HUES64 (cell line): ENCODE measurements around the gene CAMSAP2.

Experiments used
- H3K27ac ChIP-seq: 2 replicates; pipeline ENCODE4 v1.7.0; 2013; ENCODE audit warnings: low read depth, low read length, inconsistent platforms
- H3K27me3 ChIP-seq: 2 replicates; pipeline ENCODE4 v1.6.1; 2013; ENCODE audit warnings: mild to moderate bottlenecking, low read length; ENCODE audit not compliant: insufficient read depth
- H3K36me3 ChIP-seq: 2 replicates; pipeline ENCODE4 v1.6.1; 2013; ENCODE audit warnings: mild to moderate bottlenecking, low read length; ENCODE audit not compliant: insufficient read depth
- H3K4me1 ChIP-seq: 2 replicates; pipeline ENCODE4 v1.6.1; 2013; ENCODE audit warnings: mild to moderate bottlenecking, low read length, moderate library complexity; ENCODE audit not compliant: insufficient read depth
- H3K4me3 ChIP-seq: 2 replicates; pipeline ENCODE4 v1.5.1; 2013; ENCODE audit warnings: mild to moderate bottlenecking, low read length, moderate library complexity
- H3K9ac ChIP-seq: 2 replicates; pipeline ENCODE4 v1.6.1; 2013; ENCODE audit warnings: mild to moderate bottlenecking, low read depth, low read length
- H3K9me3 ChIP-seq: 2 replicates; pipeline ENCODE4 v1.6.1; 2013; ENCODE audit warnings: low read depth, low read length; ENCODE audit not compliant: insufficient read depth
- WGBS: fragments of 150-250, 120-280 bp; methylation state at CpG from one replicate; pipeline ENCODE4 v1.1.7; 2013; ENCODE audit warnings: missing lambda C conversion rate; 5-methylcytosine and 5-hydroxymethylcytosine counted together

CAMSAP2 gene

DNA sequence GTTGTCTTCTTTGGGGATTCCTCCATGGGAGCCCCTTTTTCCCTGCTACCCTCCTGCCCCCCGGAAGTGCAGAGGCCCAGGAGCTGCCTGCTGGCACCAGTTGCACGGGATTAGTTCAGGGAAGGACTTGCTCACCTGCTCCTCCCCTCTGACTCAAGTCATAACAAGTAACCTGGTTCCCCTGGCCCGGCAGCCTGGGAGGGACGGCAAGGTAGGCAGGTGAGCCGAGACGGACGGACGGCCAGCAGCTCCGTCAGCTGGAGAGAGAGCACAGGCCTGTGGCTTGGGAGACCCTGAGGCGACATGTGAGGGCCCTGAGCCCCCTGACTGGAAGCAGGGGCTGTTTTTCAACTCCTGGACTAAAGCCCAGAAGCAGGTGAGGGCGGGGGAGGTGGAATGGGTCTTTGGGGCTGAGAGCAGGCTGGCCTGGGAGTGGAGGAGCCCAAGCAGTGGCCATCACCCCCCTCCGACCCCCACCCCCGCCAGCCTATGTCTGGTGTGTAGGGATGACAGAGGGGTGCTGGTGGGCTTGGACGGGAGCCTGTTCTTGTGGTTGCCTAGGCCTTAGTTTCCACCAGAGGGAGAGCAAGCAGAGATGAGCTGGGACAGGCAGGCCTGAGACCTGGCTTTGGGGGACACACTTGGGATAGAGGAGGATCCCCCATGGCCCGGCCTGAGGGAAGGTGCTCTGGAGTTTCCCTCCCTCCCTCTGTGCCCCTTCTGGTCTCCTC lies 156.2 kb downstream of the CAMSAP2 start, which contains the start of gene INAVA:
INAVA (plus strand) TSS at position 189 of the 731 bp plus-strand sequence. CDS start 3,501 bp downstream, outside the sequence.
- Histone ChIP-seq H3K27me3 (no peaks in the 10 kb centered on the region), H3K9me3 (no peaks in the 10 kb centered on the region), H3K9ac (peak within 1 kb of the TSS; percentile 33), H3K27ac (peak within 1 kb of the TSS; percentile 41), H3K4me3 (peak within 1 kb of the TSS; percentile 84), H3K36me3 (peaks cover 26% of the 10 kb centered on the region), H3K4me1 (peaks cover 55% of the 10 kb centered on the region)
- 78% methylated on average over 15 of the region's 15 CpGs for WGBS

GRCh38 chr1:200895443-200895789 lies 156.7 kb downstream of the CAMSAP2 start:
- Histone ChIP-seq H3K9me3 (no peaks in the 10 kb centered on the region), H3K27ac (no peak overlapping the region), H3K9ac (peak overlapping the region; percentile 33; the same call in 1 of the 2 replicates), H3K4me3 (no peak overlapping the region), H3K36me3 (peaks cover 32% of the 10 kb centered on the region), H3K4me1 (peaks cover 55% of the 10 kb centered on the region), H3K27me3 (no peaks in the 10 kb centered on the region)
- WGBS = 79% methylated on average over 8 of the region's 8 CpGs

DNA sequence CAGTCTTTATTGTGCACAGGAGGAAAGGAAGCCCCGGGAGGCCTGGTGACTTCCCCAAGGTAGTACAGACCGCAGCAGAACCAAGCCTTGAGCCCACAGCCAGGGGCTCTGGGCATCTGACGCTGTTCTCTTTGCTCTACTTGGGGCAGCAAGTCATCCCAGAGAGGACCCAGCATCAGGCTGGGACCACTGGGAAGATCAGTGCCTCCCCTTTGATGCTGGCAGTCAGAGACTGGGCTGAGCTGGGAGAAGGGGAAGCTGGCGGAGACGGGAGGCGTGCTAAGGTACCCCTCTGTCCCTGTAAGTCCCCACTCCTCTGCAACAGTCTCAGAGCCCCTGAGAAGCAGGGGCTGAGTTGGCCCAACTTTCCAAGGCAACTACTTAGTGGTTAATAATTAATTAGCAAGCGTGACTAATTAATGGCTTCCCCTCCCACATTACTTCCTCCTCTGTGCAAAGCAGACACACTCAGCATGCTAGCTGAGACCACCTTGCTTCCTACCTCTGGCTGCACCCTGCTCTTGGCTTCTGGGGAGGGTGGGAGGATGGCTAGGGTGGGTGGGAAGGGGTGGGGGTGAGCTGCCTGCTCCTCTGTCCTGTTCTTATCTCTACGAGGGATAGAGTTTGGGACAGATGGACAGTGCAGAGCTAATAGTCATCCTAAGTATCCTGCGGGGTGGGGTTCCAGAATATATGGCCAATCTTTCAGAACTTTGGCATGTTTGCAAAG lies 157.3 kb downstream of the CAMSAP2 start:
- Histone ChIP-seq H3K9me3 (no peaks in the 10 kb centered on the region), H3K4me3 (no peak overlapping the region), H3K36me3 (peaks cover 37% of the 10 kb centered on the region), H3K27ac (no peak overlapping the region), H3K27me3 (no peaks in the 10 kb centered on the region), H3K4me1 (peaks cover 55% of the 10 kb centered on the region), H3K9ac (peak overlapping the region; percentile 33; the same call in 1 of the 2 replicates)
- WGBS = 76% methylated on average over 6 of the region's 9 CpGs

DNA sequence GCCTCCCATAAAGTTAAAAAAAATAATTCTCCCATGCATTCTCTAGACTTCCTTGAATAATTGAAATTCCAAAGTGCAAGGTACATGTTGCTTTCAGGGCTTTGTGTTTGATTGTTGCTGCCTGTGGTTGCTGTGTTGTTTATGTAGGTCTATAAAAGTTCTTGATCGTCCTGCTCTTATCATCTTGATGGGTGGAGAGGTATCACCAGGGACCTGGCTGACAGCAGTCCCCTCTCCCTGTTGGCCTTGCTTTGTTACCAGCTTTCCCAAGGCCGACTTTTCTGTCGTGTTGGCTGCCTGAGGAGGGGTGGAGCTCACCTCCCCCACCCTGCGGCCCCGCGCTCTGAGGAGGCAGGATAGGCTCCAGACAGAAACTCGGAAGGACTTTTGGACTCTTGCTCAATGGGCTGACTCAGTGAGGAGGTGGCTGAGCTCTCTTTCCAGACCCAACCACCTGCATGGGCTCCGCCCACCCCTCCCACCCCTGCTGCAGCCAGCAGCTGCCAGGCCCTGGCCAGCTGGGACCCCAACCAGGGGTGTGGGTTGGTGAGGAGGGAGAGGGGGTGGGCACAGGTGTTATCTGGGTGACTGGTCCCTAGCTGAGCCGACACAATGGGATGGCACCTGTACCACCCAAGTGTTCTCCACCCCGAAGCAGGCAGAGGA lies 158.0 kb downstream of the CAMSAP2 start:
- peaks cover 44% of the 10 kb centered on the region for H3K36me3 ChIP-seq
- no peak overlapping the region for H3K27ac ChIP-seq

GRCh38 chr1:200897259-200897658 lies 158.6 kb downstream of the CAMSAP2 start:
- no peaks in the 10 kb centered on the region for H3K27me3 ChIP-seq
- peaks cover 50% of the 10 kb centered on the region for H3K36me3 ChIP-seq
- no peak overlapping the region for H3K4me3 ChIP-seq
- 0 out of 2 replicates have a peak overlapping the region, but pooled peaks have one; percentile 25 for H3K27ac ChIP-seq
- no peaks in the 10 kb centered on the region for H3K9me3 ChIP-seq
- H3K4me1 ChIP-seq = peaks cover 55% of the 10 kb centered on the region
- H3K9ac ChIP-seq = no peak overlapping the region
- 93% methylated on average over 5 of the region's 5 CpGs for WGBS

More for the DNA sequence above, 158.0 kb downstream of the CAMSAP2 start:
- Histone ChIP-seq H3K4me1 (peaks cover 55% of the 10 kb centered on the region), H3K4me3 (no peak overlapping the region), H3K9ac (peak overlapping the region; percentile 40; the same call in 1 of the 2 replicates), H3K27me3 (no peaks in the 10 kb centered on the region), H3K9me3 (no peaks in the 10 kb centered on the region)
- WGBS = 59% methylated on average over 9 of the region's 10 CpGs

DNA sequence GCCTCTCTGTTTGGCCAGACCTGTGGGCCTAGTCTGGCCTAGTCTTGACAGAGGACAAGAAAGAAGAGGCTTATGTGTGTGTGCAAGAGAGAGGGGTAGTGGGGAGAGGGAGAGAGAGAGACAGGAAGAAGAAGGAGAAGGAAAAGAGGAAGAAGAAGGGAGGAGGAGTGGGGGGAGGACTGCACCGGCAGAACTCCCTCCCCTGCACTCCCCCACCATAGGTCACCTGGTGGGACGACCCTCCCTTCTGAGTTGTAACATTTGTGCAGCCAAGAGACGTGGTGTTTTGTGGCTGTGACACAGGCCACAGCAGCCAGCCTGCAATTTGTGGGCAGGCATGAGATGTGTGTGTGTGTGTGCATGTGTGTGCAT lies 160.3 kb downstream of the CAMSAP2 start:
- Histone ChIP-seq H3K9me3 (no peaks in the 10 kb centered on the region), H3K27ac (no peak overlapping the region), H3K9ac (no peak overlapping the region), H3K4me1 (peaks cover 40% of the 10 kb centered on the region), H3K36me3 (peaks cover 62% of the 10 kb centered on the region), H3K27me3 (no peaks in the 10 kb centered on the region), H3K4me3 (no peak overlapping the region)
- 92% methylated on average over 2 of the region's 3 CpGs for WGBS

- Histone ChIP-seq H3K9ac (no peak overlapping the region), H3K4me3 (no peak overlapping the region), H3K9me3 (no peaks in the 10 kb centered on the region), H3K36me3 (peaks cover 66% of the 10 kb centered on the region), H3K4me1 (peaks cover 35% of the 10 kb centered on the region), H3K27ac (no peak overlapping the region), H3K27me3 (no peaks in the 10 kb centered on the region)
- 96% methylated on average over 10 of the region's 10 CpGs for WGBS
Measured at GRCh38 chr1:200899451-200899915, 160.8 kb downstream of the CAMSAP2 start.

- Histone ChIP-seq H3K9me3 (no peaks in the 10 kb centered on the region), H3K4me1 (peaks cover 28% of the 10 kb centered on the region), H3K27ac (no peak overlapping the region), H3K27me3 (no peaks in the 10 kb centered on the region), H3K4me3 (no peak overlapping the region), H3K9ac (no peak overlapping the region), H3K36me3 (peaks cover 70% of the 10 kb centered on the region)
- WGBS = 91% methylated on average over 16 of the region's 16 CpGs
Measured at GRCh38 chr1:200899954-200900867, 161.5 kb downstream of the CAMSAP2 start.

GRCh38 chr1:200900877-200901276 lies 162.2 kb downstream of the CAMSAP2 start:
- H3K9ac ChIP-seq = no peak overlapping the region
- no peak overlapping the region for H3K4me3 ChIP-seq
- H3K4me1 ChIP-seq = peaks cover 22% of the 10 kb centered on the region
- no peaks in the 10 kb centered on the region for H3K9me3 ChIP-seq
- no peaks in the 10 kb centered on the region for H3K27me3 ChIP-seq
- H3K27ac ChIP-seq = no peak overlapping the region
- H3K36me3 ChIP-seq = peaks cover 77% of the 10 kb centered on the region
- WGBS = 97% methylated on average over 17 of the region's 17 CpGs

- H3K36me3 ChIP-seq = peaks cover 79% of the 10 kb centered on the region
- H3K9ac ChIP-seq = no peak overlapping the region
- H3K27me3 ChIP-seq = no peaks in the 10 kb centered on the region
- peaks cover 18% of the 10 kb centered on the region for H3K4me1 ChIP-seq
- no peak overlapping the region for H3K27ac ChIP-seq
- H3K9me3 ChIP-seq = no peaks in the 10 kb centered on the region
- H3K4me3 ChIP-seq = no peak overlapping the region
- 95% methylated on average over 5 of the region's 5 CpGs for WGBS
Measured at GRCh38 chr1:200901350-200901749, 162.7 kb downstream of the CAMSAP2 start.
